ENCODE data around the gene CARD9.

Gene CARD9

GRCh38 chr9:136318111-136318775, 55.2 kb downstream of the CARD9 start:
- no peak for DNase-seq

- no peak for DNase-seq
Observed at GRCh38 chr9:136317695-136318094, 55.8 kb downstream of the CARD9 start.

DNA sequence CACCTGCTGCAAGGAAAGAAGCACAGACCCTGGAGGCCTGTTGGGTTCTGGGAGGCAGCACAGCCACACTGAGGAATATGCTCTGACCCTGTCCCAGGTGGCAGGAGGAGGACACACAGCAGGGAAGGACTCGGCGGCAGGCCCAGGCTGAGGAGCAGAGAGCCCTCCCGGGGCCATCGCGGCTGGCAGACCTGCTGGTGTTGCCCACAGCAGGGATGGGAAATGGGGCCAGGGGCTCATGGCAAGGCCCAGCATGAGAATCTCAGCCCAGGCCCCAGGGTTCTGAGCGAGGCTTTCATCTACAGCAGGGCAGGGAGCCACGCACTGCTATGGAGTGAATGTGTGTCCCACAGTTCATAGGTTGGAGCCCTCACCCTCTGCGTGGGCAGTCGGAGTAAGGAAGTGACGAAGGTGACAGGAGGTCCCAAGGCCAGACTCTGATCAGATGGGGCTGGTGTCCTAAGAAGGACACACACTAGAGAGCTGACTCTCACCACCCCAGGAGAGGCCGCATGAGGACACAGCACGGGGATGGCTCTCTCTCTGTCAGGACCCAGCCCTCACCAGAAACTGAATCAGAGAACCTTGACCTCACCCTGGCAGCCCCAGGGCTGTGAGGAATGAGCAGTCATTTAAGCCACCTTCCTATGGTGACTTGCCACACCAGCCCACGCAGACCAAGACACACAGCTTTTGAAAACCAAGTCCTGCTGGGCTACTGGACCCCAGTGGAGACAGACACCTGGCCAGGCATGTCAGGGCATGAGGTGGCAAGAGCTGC, 56.4 kb downstream of the CARD9 start:
- no peak for DNase-seq

- no peak for DNase-seq
Observed at GRCh38 chr9:136316271-136316751, 57.2 kb downstream of the CARD9 start.

DNA sequence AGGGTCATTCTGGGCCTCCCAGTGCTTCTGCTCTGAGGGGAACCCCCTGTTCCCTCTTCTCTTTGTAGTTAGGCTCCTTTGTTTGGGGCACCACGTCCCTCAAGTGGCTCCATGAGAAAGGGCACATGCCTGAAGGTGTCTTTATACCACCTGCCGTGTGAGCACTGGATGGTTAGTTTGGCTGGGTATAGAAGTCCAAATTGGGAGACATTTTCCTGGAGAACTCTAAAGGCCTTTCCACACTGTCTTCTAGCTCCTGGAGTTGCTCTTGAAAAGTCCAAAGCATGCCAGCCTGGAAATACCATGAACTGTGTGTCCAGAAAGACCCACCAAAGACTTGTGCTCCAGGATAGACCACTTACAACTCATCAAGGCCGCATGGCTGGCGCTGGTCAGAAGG, 58.5 kb downstream of the CARD9 start:
- no peak for DNase-seq

GRCh38 chr9:136314056-136314416, 59.4 kb downstream of the CARD9 start:
- DNase-seq: no peak
